GM23338 (cell line): ENCODE data around the gene TNS4. TPM values are rescaled to one million over a fixed set of nuclear protein-coding genes. Genes with fewer than 3 reads are reported as not detected.

ENCODE experiments used
- ATAC-seq: fragments of 200-7000 bp; cut with Tn5 transposase; 3 replicates; pipeline ENCODE4 v1.9.1; 2020
- DNase-seq: peaks from one replicate; pipeline ENCODE4 v3.0.0-alpha.2; 2015; ENCODE audit warnings: low spot score
- H2AFZ ChIP-seq: fragments of 200-600 bp; sonication (generic); 2 replicates; pipeline ENCODE4 v1.8.0; 2016; ENCODE audit warnings: antibody characterized with exemption, mild to moderate bottlenecking, moderate library complexity
- H3F3A ChIP-seq: fragments of 200-600 bp; sonication (generic); replicated peaks from 2 replicates; pipeline ENCODE4 v1.8.0; 2017; ENCODE audit warnings: antibody characterized with exemption, mixed run types, low read depth
- H3K27ac ChIP-seq: fragments of 200-600 bp; sonication (generic); 2 replicates; pipeline ENCODE4 v1.6.1; 2016; ENCODE audit warnings: low read depth
- H3K27me3 ChIP-seq: fragments of 200-600 bp; sonication (generic); 2 replicates; pipeline ENCODE4 v1.8.0; 2016; ENCODE audit warnings: mild to moderate bottlenecking, mixed run types, moderate library complexity; ENCODE audit not compliant: insufficient read depth
- H3K36me3 ChIP-seq: fragments of 200-600 bp; sonication (generic); 2 replicates; pipeline ENCODE4 v1.8.0; 2016; ENCODE audit warnings: mild to moderate bottlenecking; ENCODE audit not compliant: insufficient read depth
- H3K4me1 ChIP-seq: fragments of 200-600 bp; sonication (generic); 2 replicates; pipeline ENCODE4 v1.8.0; 2016; ENCODE audit warnings: mild to moderate bottlenecking, moderate library complexity; ENCODE audit not compliant: insufficient read depth
- H3K4me2 ChIP-seq: fragments of 200-600 bp; sonication (generic); 2 replicates; pipeline ENCODE4 v1.7.1; 2017; ENCODE audit warnings: mixed run types
- H3K4me3 ChIP-seq: fragments of 200-600 bp; sonication (generic); 2 replicates; pipeline ENCODE4 v1.6.1; 2016; ENCODE audit warnings: mixed run types
- H3K79me2 ChIP-seq: fragments of 200-600 bp; sonication (generic); replicated peaks from 2 replicates; pipeline ENCODE4 v1.8.0; 2017; ENCODE audit warnings: mild to moderate bottlenecking; ENCODE audit not compliant: insufficient read depth
- H3K9me2 ChIP-seq: fragments of 200-600 bp; sonication (generic); 2 replicates; pipeline ENCODE4 v1.8.0; 2017; ENCODE audit not compliant: insufficient read depth
- H4K20me1 ChIP-seq: fragments of 200-600 bp; sonication (generic); replicated peaks from 2 replicates; pipeline ENCODE4 v1.8.0; 2017; ENCODE audit warnings: mild to moderate bottlenecking; ENCODE audit not compliant: insufficient read depth
- H3K27ac Mint-ChIP-seq: 2 replicates; pipeline ENCODE4 v1.8.0; 2020; ENCODE audit warnings: inconsistent platforms, mild to moderate bottlenecking, moderate library complexity, mixed read lengths
- H3K27me3 Mint-ChIP-seq: 3 replicates; pipeline ENCODE4 v1.8.0; 2022; ENCODE audit warnings: low read depth, mild to moderate bottlenecking, moderate library complexity, mixed read lengths, inconsistent platforms; ENCODE audit not compliant: insufficient read depth, poor library complexity
- H3K36me3 Mint-ChIP-seq: 3 replicates; pipeline ENCODE4 v1.8.0; 2021; ENCODE audit warnings: low read depth, mild to moderate bottlenecking, inconsistent platforms, moderate library complexity, mixed read lengths
- H3K4me1 Mint-ChIP-seq: 3 replicates; pipeline ENCODE4 v1.8.0; 2020; ENCODE audit warnings: mild to moderate bottlenecking, inconsistent platforms, mixed read lengths
- H3K4me3 Mint-ChIP-seq: 3 replicates; pipeline ENCODE4 v1.8.0; 2021; ENCODE audit warnings: moderate library complexity, mild to moderate bottlenecking, inconsistent platforms, mixed read lengths
- H3K9me3 Mint-ChIP-seq: 3 replicates; pipeline ENCODE4 v1.8.0; 2020; ENCODE audit warnings: moderate library complexity, mild to moderate bottlenecking, inconsistent platforms, mixed read lengths
- CREB1 ChIP-seq: fragments of 250-450 bp; sonication (Bioruptor Pico); IDR thresholded peaks from 2 replicates; pipeline ENCODE4 v1.5.0; 2020; ENCODE audit warnings: low read depth, mild to moderate bottlenecking, moderate library complexity
- EZH2 ChIP-seq: fragments of 200-600 bp; sonication (generic); IDR thresholded peaks from one replicate; pipeline ENCODE4 v1.8.0; 2017; ENCODE audit warnings: antibody characterized with exemption, mild to moderate bottlenecking, low read depth; ENCODE audit not compliant: unreplicated experiment
- EZH2phosphoT487 ChIP-seq: fragments of 200-600 bp; sonication (generic); IDR thresholded peaks from one replicate; pipeline ENCODE4 v1.8.1; 2018; ENCODE audit warnings: antibody characterized with exemption; ENCODE audit not compliant: unreplicated experiment
- JUNB ChIP-seq: IDR thresholded peaks from one replicate; pipeline ENCODE4 v1.6.1; 2016; ENCODE audit warnings: antibody characterized with exemption; ENCODE audit not compliant: unreplicated experiment
- NANOG ChIP-seq: IDR thresholded peaks from 2 replicates; pipeline ENCODE4 v1.6.1; 2016; ENCODE audit warnings: antibody characterized with exemption, borderline replicate concordance
- POLR2AphosphoS5 ChIP-seq: IDR thresholded peaks from 2 replicates; pipeline ENCODE4 v1.6.1; 2016; ENCODE audit warnings: antibody characterized with exemption, low read depth
- STAT1 ChIP-seq: IDR thresholded peaks from one replicate; pipeline ENCODE4 v1.6.1; 2016; ENCODE audit warnings: antibody characterized with exemption; ENCODE audit not compliant: unreplicated experiment
- ZNF114 ChIP-seq: fragments of 250-450 bp; sonication (Bioruptor Pico); IDR thresholded peaks from 2 replicates; pipeline ENCODE4 v1.5.0; 2020; ENCODE audit warnings: mild to moderate bottlenecking, moderate library complexity
- ZNF331 ChIP-seq: fragments of 250-450 bp; sonication (Bioruptor Pico); IDR thresholded peaks from 2 replicates; pipeline ENCODE4 v1.5.0; 2020; ENCODE audit warnings: low read depth, mild to moderate bottlenecking, moderate library complexity
- polyA plus RNA-seq: library from polyadenylated mRNA; unstranded; fragments of >200 nt; fragmentation: Nextera tagmentation; extraction: Ambion mirVana; gene quantifications from 2 replicates; pipeline ENCODE4 v1.2.1, GENCODE V29; 2016
- total RNA-seq: library from RNA; depleted of rRNA; stranded (reverse); fragments of >200 nt; shearing (Covaris generic); gene quantifications from 2 replicates; pipeline ENCODE4 v1.2.3, GENCODE V29; 2014
- TF ChIP-seq, protein P1 (sequence below): IDR thresholded peaks from 2 replicates; pipeline ENCODE4 v1.6.1; 2016; ENCODE audit warnings: antibody characterized with exemption
- TF ChIP-seq, protein P2 (sequence below), 2 experiments: fragments of 200-600 bp in 1 of 2; sonication (generic) in 1 of 2; conservative IDR thresholded peaks; 2 replicates each; pipeline versions ENCODE4 v1.5.1 to v1.6.1; 2016 to 2017; ENCODE audit warnings: antibody characterized with exemption in 2 of 2, low read depth in 2 of 2, mild to moderate bottlenecking in 2 of 2, moderate library complexity in 1 of 2
- TF ChIP-seq, protein P3 (sequence below): fragments of 250-450 bp; sonication (Bioruptor Pico); IDR thresholded peaks from 2 replicates; pipeline ENCODE4 v1.5.0; 2020; ENCODE audit warnings: mild to moderate bottlenecking, moderate library complexity
- TF ChIP-seq, protein P4 (sequence below): IDR thresholded peaks from one replicate; pipeline ENCODE4 v1.6.1; 2018; ENCODE audit warnings: antibody characterized with exemption; ENCODE audit not compliant: unreplicated experiment

Gene TNS4
- total and polyA plus RNA-seq, 2 experiments from 2014 or later = 0.31 to 4.9 TPM

DNA sequence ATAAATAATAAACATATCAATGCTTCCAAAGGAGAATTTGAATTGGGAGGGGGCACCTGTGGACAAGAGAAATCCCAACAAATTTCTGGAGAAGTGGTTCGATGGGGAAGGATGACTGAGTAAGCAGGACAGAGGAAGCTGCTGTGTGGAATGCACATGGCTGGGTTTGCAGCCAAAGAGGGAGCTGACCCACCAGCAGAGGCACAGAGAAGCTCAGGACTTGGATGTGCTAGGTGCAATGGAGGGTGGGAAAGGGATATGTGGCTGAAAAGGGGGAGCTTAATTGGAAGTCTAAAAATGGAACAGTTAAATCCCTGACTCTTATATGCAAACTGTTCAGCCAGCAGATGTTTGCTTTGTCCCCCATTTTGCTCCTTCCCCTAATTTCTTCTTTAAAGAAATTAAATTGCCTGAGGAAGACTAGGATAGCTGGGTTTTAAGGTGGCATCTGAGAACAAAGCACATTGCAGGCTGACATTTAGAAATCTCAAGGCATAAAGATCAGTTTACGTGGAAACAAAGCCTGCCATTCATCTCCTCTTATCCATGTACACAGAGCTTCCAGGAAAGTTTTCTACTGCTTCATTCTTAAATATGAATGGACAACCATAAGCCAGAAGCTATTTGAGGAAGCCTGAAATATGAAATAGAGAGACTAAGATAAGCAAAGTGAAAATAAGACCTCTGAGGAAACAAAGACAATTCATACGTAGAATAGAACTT is 23.0 kb upstream of the TNS4 start:
- Histone ChIP-seq H3K27me3 (no peaks in the 10 kb centered on the region), H3K4me1 (no peaks in the 10 kb centered on the region; the same call in 1 of the 2 replicates), H3K27ac (no peak overlapping the region), H3K4me2 (no peak overlapping the region), H3F3A (no peaks in the 10 kb centered on the region), H3K36me3 (no peaks in the 10 kb centered on the region), H3K4me3 (no peak overlapping the region), H3K79me2 (no peaks in the 10 kb centered on the region), H2AFZ (no peak overlapping the region), H4K20me1 (no peaks in the 10 kb centered on the region), H3K9me2 (no peaks in the 10 kb centered on the region)
- Mint-ChIP-seq H3K27me3 (peaks cover 9% of the 10 kb centered on the region), H3K4me1 (no peaks in the 10 kb centered on the region; the same call in 2 of the 3 replicates), H3K27ac (no peak overlapping the region), H3K4me3 (no peak overlapping the region), H3K9me3 (peaks cover 14% of the 10 kb centered on the region), H3K36me3 (peaks cover 5% of the 10 kb centered on the region; the same call in 1 of the 3 replicates)
- TF ChIP-seq ZNF331 (CRISPR knock-in tag) = no peak
- TF ChIP-seq ZNF114 = no peak
- TF ChIP-seq STAT1 = no peak
- TF ChIP-seq, protein P1, sequence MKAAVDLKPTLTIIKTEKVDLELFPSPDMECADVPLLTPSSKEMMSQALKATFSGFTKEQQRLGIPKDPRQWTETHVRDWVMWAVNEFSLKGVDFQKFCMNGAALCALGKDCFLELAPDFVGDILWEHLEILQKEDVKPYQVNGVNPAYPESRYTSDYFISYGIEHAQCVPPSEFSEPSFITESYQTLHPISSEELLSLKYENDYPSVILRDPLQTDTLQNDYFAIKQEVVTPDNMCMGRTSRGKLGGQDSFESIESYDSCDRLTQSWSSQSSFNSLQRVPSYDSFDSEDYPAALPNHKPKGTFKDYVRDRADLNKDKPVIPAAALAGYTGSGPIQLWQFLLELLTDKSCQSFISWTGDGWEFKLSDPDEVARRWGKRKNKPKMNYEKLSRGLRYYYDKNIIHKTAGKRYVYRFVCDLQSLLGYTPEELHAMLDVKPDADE = no peak
- TF ChIP-seq EZH2phosphoT487 = no peak
- TF ChIP-seq, protein P2, sequence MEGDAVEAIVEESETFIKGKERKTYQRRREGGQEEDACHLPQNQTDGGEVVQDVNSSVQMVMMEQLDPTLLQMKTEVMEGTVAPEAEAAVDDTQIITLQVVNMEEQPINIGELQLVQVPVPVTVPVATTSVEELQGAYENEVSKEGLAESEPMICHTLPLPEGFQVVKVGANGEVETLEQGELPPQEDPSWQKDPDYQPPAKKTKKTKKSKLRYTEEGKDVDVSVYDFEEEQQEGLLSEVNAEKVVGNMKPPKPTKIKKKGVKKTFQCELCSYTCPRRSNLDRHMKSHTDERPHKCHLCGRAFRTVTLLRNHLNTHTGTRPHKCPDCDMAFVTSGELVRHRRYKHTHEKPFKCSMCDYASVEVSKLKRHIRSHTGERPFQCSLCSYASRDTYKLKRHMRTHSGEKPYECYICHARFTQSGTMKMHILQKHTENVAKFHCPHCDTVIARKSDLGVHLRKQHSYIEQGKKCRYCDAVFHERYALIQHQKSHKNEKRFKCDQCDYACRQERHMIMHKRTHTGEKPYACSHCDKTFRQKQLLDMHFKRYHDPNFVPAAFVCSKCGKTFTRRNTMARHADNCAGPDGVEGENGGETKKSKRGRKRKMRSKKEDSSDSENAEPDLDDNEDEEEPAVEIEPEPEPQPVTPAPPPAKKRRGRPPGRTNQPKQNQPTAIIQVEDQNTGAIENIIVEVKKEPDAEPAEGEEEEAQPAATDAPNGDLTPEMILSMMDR (conservative IDR thresholded peaks at IDR 0.05; ENCODE audit: low read depth in 2 of 2) = no peak
- TF ChIP-seq POLR2AphosphoS5 = no peak
- TF ChIP-seq CREB1 = no peak
- TF ChIP-seq NANOG = no peak
- no peak for TF ChIP-seq EZH2
- TF ChIP-seq, protein P3, sequence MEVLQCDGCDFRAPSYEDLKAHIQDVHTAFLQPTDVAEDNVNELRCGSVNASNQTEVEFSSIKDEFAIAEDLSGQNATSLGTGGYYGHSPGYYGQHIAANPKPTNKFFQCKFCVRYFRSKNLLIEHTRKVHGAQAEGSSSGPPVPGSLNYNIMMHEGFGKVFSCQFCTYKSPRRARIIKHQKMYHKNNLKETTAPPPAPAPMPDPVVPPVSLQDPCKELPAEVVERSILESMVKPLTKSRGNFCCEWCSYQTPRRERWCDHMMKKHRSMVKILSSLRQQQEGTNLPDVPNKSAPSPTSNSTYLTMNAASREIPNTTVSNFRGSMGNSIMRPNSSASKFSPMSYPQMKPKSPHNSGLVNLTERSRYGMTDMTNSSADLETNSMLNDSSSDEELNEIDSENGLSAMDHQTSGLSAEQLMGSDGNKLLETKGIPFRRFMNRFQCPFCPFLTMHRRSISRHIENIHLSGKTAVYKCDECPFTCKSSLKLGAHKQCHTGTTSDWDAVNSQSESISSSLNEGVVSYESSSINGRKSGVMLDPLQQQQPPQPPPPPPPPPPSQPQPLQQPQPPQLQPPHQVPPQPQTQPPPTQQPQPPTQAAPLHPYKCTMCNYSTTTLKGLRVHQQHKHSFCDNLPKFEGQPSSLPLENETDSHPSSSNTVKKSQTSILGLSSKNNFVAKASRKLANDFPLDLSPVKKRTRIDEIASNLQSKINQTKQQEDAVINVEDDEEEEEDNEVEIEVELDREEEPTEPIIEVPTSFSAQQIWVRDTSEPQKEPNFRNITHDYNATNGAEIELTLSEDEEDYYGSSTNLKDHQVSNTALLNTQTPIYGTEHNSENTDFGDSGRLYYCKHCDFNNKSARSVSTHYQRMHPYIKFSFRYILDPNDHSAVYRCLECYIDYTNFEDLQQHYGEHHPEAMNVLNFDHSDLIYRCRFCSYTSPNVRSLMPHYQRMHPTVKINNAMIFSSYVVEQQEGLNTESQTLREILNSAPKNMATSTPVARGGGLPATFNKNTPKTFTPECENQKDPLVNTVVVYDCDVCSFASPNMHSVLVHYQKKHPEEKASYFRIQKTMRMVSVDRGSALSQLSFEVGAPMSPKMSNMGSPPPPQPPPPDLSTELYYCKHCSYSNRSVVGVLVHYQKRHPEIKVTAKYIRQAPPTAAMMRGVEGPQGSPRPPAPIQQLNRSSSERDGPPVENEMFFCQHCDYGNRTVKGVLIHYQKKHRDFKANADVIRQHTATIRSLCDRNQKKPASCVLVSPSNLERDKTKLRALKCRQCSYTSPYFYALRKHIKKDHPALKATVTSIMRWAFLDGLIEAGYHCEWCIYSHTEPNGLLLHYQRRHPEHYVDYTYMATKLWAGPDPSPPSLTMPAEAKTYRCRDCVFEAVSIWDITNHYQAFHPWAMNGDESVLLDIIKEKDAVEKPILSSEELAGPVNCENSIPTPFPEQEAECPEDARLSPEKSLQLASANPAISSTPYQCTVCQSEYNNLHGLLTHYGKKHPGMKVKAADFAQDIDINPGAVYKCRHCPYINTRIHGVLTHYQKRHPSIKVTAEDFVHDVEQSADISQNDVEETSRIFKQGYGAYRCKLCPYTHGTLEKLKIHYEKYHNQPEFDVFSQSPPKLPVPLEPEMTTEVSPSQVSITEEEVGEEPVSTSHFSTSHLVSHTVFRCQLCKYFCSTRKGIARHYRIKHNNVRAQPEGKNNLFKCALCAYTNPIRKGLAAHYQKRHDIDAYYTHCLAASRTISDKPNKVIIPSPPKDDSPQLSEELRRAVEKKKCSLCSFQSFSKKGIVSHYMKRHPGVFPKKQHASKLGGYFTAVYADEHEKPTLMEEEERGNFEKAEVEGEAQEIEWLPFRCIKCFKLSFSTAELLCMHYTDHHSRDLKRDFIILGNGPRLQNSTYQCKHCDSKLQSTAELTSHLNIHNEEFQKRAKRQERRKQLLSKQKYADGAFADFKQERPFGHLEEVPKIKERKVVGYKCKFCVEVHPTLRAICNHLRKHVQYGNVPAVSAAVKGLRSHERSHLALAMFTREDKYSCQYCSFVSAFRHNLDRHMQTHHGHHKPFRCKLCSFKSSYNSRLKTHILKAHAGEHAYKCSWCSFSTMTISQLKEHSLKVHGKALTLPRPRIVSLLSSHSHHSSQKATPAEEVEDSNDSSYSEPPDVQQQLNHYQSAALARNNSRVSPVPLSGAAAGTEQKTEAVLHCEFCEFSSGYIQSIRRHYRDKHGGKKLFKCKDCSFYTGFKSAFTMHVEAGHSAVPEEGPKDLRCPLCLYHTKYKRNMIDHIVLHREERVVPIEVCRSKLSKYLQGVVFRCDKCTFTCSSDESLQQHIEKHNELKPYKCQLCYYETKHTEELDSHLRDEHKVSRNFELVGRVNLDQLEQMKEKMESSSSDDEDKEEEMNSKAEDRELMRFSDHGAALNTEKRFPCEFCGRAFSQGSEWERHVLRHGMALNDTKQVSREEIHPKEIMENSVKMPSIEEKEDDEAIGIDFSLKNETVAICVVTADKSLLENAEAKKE (CRISPR knock-in tag) = no peak
- TF ChIP-seq, protein P4, sequence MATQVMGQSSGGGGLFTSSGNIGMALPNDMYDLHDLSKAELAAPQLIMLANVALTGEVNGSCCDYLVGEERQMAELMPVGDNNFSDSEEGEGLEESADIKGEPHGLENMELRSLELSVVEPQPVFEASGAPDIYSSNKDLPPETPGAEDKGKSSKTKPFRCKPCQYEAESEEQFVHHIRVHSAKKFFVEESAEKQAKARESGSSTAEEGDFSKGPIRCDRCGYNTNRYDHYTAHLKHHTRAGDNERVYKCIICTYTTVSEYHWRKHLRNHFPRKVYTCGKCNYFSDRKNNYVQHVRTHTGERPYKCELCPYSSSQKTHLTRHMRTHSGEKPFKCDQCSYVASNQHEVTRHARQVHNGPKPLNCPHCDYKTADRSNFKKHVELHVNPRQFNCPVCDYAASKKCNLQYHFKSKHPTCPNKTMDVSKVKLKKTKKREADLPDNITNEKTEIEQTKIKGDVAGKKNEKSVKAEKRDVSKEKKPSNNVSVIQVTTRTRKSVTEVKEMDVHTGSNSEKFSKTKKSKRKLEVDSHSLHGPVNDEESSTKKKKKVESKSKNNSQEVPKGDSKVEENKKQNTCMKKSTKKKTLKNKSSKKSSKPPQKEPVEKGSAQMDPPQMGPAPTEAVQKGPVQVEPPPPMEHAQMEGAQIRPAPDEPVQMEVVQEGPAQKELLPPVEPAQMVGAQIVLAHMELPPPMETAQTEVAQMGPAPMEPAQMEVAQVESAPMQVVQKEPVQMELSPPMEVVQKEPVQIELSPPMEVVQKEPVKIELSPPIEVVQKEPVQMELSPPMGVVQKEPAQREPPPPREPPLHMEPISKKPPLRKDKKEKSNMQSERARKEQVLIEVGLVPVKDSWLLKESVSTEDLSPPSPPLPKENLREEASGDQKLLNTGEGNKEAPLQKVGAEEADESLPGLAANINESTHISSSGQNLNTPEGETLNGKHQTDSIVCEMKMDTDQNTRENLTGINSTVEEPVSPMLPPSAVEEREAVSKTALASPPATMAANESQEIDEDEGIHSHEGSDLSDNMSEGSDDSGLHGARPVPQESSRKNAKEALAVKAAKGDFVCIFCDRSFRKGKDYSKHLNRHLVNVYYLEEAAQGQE = no peak
- TF ChIP-seq JUNB = no peak
- no peak for ATAC-seq
- no peak for DNase-seq
